Stimulated activated CD8-positive, alpha-beta memory T cell treated with anti-CD3 and anti-CD28 coated beads, Interleukin-2, amount 100 ng/mL, for 48 hours (primary cell): ENCODE data around the gene S100B.
"Not testable (repeated sequence)": the region's sequence is repeated elsewhere in the genome, so short reads cannot be mapped to it uniquely, and the experiment has no call there.

ENCODE experiments used
- DNase-seq, 2 donors: peaks; one replicate each; pipeline ENCODE4 v3.0.0-alpha.2; 2020; ENCODE audit warnings: low read depth in 2 of 2

The S100B gene

DNA sequence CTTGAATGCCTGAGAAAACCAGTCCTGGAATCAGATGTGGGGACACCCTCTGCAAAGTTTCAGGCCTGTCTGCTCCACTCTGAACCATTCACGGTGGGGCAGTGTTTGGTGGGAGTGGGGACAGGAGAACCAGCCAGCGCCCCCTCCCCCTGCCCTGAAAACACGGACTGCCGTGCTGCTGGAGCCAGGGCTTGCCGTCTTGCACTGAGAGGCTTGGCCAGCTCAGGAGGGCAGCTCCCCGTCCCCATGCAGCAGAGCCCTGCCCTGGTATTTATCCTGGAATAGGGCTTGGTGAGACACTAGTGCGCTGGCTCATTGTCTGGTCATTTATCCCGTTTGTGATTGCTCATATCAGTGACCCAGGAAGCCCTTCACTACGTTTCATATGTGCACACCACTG is 3.9 kb downstream of the S100B start:
- no peak for DNase-seq

DNA sequence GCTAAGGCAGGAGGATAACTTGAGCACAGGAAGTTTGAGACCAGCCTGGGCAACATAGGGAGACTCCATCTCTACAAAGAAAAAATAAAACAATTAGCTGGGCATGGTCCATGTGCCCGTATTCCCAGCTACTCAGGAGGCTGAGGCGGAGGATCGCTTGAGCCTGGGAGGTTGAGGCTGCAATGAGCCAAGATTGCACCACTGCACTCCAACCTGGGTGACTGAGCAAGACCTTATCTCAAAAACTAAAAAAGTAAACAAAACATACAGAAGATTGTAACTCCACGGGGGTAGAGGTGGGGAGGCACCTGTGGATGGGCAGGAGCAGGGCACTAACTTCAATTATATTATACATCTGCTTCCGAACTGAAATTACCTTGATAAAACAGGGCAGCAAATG is 4.6 kb downstream of the S100B start:
- DNase-seq, result no peak

DNA sequence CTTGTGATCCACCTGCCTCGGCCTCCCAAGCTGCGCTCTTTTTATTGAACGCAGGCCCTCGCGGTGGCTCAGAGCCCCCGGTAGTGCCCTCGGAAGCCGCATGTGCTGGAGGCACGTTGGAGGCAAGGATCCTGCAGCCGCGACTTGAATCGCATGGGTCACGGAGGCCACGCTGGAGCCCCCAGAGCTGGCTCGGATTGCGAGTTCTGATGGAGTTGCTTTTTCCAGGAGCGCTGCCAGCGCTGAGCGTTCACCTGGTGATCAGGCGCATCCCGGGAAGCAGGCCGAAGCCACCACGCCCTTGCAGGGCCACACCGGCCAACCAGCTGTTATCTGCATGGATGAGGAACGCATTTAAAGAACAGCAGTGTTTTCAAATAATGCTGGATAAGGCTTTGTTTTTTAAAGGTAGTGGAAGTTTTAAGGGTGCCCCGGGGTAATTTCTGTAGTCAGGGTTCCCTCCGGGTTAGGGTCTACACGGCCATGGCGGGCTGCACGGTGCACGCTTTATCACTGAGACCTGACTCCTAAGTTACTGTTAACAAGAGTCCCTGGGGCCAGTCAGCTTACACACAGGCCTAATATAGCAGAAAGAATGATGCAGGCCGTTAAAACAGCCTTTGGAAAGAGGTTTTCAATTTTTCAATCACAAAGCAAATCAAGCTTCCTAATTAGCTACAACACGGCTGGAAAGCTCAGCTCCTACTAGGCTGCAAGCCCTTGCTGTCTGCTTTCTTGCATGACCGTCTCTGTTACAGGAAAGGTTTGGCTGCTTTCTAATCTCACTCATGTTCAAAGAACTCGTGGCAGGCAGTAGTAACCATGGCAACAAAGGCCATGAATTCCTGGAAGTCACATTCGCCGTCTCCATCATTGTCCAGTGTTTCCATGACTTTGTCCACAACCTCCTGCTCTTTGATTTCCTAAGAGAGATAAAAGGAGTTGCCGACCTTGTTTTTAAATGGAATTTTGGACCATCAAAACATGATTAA is 6.0 kb downstream of the S100B start:
- DNase-seq, result no peak

DNA sequence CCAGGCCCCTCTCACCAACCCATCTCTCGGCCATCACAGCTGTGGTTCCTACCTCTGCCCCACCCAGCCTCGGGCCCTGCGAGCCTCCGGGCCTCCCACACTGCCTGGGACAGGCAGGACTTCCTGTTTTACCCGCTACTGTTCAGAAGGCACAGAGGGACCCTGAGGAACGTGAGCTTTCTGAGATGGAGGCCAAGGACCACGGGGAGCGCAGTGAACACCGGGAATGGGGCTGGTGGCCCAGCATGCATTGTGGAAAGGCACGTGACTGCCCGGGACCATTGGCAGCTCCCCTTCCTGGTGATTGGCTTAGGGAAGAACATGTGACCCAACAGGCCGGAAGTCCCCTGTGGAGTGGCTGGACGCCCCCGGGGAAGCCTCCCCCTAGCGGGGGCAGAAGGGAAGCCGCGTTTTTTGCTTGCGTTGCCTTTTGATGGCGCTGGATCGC is 7.0 kb downstream of the S100B start:
- DNase-seq, result no peak

DNA sequence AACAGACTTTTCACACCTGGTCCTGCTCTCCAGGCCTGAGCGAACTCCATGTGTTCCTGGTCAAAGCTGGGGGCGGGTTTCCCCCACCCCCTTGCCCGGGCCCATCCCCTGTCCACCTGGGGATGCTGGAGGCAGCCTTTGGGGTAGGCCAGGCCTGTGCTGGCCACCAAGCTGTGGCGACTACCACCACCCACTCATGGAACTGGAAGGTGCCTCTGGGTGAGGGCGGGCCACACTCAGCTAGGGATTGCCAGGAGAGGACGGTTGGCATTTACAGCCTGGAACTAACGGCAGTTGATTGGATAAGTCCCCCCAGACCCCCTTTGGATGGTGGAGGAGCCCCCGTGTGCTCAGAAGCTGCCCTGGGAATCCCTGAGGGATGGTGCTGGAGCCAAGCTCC is 7.9 kb downstream of the S100B start:
- DNase-seq, result no peak

DNA sequence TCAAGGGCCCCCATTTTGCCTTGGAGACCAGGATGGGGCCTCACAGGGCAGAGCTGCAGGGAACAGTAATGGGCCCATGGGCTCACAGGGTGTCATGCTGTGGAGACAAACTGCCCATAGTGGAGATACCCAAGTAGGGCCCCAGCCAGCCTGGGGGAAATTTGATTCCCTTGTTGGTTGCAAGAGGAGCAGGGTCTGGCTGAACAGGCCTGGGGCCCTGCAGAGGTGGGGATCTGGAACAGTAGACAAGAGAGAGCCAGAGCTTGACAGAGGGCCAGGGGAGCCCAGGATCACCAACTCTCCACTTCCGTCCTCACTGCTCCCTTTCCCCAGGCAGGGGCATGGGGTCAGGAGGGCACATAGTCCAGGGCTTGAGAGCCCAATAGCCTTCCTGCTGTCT is 8.7 kb downstream of the S100B start:
- DNase-seq, result no peak

DNA sequence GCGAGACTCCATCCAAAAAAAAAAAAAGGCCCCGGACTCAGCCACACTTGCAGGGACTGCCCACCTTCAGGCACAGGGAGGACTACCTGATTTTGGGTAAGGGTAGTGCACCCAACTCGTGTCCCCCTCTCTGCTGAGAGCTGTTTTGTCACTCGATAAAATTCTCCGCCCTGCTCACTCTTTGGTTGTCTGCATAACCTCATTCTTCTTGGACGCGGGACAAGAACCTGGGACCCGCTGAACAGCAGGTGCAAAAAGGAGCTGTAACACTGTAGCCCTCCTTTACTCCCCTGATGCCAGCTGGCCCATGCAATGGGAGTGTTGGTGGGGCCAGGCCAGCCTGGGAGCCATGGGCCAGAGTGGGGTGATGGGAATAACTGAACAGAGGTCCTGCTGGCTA is 10.6 kb downstream of the S100B start:
- DNase-seq, result no peak

DNA sequence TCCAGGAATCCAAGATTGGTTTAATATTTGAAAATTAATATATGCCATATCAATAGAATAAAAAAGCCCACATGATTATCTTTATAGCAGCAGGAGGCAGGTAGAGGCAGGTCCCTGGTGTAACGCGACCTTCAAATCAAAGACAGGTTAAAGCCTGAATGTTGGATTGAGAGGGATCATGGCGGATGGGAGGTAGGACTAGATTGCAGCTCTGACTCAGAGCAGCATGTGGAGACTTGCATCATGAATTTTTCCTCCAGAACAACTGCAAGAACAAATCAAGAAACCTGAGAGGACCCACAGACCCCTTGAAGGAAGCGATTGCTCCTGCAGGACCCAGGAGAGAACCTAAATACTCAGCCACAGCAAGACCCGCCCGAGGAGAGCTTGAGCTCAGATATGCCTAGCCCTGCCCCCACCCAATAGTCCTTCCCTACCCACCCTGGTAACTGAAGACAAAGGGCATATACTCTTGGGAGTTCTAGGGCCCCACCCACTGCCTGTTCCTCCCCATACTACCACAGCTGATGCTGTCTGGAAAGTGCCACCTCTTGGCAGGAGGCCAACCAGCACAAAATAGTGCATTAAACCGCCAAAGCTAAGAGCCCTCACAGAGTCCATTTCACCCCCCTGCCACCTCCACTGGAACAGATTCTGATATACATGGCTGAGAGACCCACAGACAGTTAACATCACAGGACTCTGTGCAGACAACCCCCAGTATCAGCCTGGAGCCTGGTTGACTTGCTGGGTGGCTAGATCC is 19.5 kb downstream of the S100B start:
- DNase-seq, result no peak

DNA sequence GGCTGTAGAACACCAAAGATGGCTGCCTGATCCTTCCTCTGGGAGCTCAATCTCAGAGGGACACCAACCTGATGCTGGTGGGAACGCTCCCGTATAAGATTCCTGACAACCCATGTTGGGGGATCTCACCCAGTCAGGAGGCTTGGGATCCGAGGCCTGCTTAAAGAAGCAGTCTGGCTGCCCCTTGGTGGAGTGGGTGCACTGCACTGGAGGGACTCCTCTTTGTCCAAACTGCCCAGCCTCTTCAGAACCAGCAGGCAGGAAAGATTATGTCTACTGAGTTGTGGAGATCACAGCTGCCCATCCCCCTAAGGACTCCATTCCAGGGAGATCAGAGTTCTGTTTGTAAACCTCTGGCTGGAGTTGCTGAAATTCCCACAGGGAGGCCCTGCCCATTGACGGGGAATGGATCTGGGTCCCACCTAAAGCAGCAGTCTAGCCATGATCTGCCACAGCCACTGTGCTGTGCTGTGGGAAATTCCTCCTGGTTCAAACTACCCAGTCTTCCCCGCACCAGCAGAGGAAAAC is 23.0 kb downstream of the S100B start:
- DNase-seq, result no peak

DNA sequence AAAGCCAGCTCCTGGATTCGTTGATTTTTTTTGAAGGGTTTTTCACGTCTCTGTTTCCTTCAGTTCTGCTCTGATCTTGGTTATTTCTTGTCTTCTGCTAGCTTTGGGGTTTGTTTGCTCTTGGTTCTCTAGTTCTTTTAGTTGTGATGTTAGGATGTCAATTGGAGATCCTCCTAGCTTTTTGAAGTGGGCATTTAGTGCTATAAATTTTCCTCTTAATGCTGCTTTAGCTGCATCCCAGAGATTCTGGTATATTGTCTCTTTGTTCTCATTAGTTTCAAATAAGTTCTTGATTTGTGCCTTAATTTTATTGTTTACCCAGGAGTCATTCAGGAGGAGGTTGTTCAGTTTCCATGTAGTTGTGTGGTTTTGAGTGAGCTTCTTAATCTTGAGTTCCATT is 25.5 kb downstream of the S100B start:
- DNase-seq, result not testable (repeated sequence)

DNA sequence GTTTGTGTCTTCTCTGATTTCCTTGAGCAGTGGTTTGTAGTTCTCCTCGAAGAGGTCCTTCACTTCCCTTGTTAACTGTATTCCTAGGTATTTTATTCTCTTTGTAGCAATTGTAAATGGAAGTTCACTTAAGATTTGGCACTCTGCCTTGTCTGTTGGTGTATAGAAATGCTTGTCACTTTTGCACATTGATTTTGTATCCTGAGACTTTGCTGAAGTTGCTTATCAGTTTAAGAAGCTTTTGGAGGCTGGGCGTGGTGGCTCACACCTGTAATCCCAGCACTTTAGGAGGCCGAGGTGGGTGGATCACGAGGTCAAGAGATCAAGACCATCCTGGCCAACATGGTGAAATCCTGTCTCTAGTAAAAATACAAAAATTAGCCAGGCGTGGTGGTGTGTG is 27.1 kb downstream of the S100B start:
- DNase-seq, result not testable (repeated sequence)

DNA sequence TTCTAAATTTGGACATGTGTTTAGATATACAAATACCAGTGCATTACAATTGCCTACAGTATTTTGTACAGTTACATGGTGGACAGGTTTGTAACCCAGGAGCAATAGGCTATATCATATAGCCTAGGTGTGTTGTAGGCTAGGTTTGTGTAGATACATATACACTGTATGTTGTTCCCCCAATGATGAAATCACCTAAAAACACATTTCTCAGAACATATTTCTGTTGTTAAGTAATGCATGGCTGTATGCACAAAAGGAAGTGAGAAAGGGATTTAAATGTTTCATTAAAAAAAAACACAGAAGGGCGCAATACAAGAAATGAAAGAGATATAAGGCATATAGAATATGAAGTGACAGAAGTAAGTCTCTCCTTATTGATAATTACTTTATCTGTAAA is 32.0 kb downstream of the S100B start:
- no peak for DNase-seq

DNA sequence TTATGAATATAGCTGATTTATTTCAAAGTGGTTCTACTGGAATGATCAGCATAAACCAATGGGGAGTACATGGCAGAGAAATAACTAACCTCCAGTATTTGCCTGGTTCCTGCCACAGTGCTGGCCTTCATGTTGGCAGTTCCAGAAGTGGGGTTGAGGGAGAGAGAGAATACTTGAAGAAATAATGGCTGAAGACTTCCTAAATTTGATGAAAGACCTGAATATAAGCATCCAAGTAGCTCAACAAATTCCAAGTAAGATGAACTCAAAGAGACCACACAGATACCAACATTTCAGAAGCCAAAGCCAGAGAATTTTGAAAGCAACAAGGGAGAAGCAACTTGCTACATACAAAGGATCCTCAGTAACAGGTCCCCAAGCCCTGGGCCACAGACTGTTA is 34.3 kb downstream of the S100B start:
- DNase-seq, result no peak

DNA sequence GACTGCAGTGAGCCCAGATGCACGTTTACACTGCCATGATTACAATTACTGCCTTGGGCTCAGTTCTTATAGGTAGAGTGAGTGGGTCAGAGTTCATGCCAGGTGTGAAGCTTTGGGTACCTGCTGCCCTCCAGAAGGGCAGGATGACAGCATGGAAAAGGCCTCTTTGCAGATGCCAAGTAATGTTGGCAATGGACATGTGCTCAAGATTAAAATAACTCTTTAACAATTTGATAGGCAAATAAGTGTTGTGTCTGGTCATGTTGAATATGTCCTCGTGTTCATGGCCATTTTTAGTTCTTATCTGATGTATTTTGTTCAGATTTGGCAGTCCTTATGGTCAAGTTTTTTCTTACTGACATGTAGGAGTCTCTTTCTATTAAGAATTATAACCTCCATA is 34.8 kb downstream of the S100B start:
- no peak for DNase-seq

DNA sequence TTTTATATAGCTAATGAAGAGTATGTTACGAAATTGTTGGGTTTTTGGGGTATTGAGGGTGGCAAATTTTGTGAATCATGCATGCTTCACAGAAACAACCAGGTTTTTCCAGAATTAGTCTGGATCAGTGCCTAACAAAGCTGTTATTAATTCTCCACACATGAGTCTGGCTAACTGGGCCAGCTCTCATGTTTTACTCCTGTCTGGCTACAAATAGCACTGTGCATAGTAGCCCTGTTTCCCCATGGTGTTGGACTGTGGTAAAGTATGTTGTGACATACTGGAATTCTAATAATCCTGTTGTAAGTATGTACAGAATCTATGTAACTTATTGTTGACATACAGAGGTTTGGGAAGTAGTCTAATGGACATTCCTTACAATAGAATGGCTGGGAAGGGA is 35.8 kb downstream of the S100B start:
- DNase-seq, result no peak

DNA sequence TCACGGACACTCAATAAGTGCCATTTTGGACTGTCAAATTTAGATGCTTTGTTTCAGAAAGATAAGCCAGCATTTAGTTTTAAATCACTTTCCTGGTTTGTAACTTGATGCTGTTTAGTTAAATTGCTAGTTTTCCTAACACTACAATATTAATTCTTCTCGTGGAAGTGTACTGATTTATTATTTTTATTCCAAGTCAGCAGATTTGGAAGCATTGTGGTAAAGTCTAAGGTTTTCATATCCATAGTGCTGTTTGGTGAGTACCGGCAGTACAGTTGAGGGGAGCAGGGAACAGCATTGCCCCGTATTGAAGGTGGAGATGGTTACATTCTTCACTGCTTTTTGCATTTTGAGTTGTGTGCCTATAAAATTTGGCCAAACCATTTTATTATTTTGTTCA is 36.3 kb downstream of the S100B start:
- no peak for DNase-seq

DNA sequence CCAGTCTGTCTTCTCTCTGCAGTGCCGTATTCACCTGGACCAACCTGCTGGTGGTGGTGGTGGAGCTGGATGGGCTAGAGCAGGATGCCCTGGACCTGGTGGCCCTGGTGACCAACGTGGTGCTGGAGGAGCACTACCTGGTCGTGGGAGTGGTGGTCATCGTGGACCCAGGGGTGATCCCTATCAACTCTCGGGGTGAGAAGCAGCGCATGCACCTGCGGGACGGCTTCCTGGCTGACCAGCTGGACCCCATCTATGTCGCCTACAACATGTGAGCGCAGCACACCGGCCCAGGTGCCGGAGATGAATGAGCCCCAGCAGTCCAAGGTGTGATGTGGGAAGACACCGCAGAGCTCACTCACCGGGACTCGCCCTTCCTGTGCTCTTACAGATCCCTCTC is 37.5 kb downstream of the S100B start:
- no peak for DNase-seq

DNA sequence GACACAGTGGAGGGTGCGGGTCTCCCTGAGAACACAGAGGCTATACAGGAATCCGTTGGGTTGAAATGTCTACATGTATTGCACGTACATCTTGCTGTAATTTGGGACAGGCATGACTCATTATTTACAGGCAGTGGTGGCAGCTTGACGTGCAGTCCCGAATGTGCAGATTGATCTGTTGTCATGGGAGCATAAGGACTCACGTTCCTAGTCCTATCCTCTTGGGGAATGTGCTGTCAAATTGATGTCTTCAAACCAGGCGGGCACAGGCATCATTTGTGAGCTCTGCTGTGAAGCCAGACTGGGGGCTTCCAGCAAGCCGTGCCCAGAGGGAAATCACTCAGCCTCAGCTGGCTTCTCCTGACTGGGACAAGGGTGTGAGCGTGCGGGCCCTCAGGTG is 40.5 kb downstream of the S100B start:
- no peak for DNase-seq

DNA sequence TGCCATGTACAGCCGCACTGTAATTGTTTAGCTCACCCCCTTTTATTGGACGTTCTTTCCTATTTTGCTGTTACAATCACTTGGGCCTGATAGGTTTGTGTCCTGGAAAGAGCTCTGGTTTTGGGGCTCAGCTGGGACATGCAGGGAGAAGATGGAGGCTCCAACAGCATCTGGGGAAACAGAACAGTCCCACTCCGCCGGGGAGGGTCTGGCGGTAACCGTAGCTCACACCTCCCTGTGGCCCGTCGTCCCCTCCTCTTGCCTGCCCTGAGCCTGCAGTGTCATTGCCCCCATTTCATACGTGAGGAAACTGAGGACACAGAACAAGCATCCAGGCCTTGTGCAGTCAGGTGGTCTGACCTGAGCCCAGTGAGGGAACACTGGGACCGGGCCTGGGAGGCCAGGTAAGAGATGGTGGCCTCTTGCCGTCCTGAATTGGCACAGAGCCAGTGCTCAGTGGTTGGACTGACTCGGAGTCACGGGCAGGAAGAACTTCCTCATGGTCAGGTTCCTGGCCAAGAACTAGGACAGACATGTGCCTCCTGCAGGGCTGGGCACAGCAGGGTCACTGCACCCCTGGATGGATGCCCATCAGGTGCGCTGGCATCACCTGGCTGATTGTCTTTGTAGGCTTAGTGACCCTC is 41.8 kb downstream of the S100B start:
- DNase-seq, result no peak

DNA sequence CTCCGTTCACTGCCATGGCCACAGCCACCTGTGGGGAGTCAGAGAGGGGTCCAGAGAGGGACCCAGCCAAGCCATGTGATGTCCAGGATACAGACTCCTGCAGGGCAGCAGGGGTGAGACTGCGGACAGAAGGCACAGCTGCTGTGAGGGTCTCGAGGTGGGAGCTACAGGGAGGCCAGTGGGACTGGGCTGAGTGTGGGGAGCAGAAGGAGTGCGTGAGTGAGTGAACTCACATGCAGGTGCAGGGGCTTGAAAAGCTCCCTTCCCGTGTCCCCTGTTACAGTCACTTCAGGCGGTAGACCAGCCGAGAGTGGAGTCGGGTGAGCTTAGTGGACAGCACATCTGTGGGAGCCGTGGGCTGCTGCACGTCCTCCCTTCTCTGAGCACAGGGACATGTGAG is 42.4 kb downstream of the S100B start:
- no peak for DNase-seq

DNA sequence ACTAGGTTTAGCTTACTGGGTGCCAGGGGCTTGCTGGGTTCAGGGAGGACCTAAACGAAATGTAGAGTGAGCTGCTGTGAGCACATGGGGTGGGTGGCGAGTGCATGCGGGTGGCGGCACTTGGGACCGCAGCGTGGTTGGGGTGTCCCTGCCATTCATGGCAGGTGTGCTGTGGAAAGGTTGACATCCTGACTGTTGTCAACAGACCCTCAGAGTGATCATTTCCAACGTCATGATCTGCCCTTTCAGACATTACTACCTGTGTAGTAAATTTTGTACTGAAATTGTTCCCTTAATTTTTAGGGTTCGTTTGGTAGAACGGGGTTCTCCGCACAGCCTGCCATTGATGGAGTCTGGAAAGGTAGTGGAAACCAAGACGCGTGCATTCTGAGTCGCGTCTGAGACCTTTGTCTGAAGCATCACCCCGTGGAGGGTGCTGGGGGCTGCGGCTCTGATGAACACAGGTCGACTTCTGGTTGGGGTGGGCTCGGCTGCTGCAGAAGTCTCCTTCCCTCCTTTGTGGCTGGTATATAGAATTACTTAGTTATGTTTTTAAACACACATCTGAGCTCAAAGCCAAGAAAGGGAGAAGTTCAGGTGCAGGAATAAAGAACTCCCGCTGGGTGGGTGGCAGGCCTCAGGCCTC is 43.3 kb downstream of the S100B start:
- no peak for DNase-seq
